Kidney capillary endothelial cell (primary cell): ENCODE measurements around the gene IFRD1.
"Not testable (repeated sequence)": the region's sequence is repeated elsewhere in the genome, so short reads cannot be mapped to it uniquely, and the experiment has no call there.

Experiments
- DNase-seq: peaks from one replicate; pipeline ENCODE4 v3.0.0-alpha.2; 2018; ENCODE audit warnings: low spot score

IFRD1 gene

GRCh38 chr7:112442210-112442609 lies 8.1 kb upstream of the IFRD1 start:
- no peak for DNase-seq

GRCh38 chr7:112444505-112444904 lies 5.8 kb upstream of the IFRD1 start:
- no peak for DNase-seq

DNA sequence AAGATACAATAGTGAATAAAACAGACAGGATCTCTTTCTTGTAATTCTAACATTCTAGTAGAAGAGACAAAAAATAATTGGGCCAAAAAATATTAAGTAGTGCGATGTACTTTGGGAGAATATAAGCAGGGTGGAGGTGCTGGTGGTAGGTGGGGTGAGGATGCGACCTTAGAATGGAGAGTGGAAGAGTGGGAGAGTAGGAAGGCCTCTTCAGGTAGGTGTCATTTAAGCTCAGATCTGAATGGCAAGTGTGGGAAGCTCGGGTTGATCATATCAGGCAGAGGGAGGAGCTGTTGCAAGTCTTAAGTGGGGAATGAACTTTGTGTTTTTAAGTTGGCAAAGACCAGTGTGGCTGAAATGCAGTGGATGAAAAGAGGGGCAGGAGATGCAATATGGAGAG lies 3.8 kb upstream of the IFRD1 start:
- no peak for DNase-seq

GRCh38 chr7:112447406-112447805 lies 2.9 kb upstream of the IFRD1 start:
- DNase-seq, result no peak

DNA sequence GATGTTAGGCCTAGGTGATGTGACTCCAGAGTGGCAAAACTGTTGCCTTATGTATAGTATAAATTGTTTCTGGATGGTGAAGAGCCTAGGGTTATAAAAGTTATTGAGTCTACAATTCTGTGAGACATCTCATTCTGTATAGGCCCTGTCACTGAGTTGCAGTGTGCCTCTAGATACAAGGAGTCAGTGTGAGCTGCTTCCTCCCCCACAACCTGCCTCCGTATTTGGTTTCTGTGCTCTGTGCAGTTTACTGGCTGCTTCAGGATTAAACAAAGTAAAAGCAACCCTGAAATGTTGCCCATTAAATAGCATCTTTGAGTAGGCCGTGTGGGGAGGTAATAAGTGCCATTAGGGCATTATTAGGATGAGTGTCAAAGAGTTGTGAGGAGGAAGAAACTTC lies 1.9 kb upstream of the IFRD1 start:
- no peak for DNase-seq

- no peak for DNase-seq
Observed at GRCh38 chr7:112448891-112449290, 1.4 kb upstream of the IFRD1 start.

GRCh38 chr7:112449353-112449752 lies 907 bp upstream of the IFRD1 start:
- peak; percentile 61 for DNase-seq

DNA sequence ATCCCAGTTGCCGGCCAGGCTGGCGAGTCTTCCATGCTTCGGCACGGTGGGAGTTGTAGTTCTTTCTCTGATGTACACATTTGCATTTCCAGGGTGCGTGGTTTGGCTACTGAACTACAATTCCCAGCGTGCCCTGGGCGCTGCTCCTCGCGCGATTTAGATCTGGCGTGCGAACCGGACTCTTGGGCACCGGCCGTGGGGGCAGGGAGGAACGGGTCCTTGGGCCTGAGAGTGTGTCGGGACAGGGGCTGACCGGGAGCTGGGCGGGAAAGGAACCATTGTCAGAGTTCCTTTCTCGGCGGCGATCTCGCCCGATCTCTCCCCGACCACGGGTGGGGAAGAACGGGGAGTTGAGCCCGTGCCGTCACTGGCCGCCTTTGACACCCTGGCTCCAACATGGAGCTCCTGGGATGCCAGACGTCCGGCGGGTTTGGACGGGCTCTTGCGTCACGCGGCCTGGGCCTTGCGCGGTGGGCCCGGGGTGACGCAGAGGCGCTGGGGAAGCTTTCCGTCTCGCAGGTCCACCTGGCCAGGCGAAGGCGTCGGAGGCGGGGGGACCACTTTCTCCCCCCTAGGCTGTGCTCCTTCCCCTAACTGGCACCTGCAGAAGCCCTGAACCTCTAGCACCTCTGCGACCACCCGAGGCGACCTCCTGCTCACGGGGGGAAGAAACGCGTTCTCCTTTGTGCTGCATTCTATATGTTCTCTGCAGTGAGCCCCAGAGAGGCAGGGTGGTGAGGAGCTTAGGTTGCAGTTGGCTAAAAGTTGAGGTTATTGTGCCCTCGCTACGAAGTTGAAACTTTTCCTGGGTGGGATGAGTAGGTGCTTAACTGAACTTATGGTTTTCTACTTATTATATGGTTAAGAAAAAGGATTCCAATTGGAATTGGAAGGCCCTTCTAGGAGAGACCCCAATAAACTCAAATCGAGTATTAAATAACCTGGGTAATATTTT lies 824 bp downstream of the IFRD1 start:
- peak; percentile 91 for DNase-seq

GRCh38 chr7:112452102-112452888 lies 2.0 kb downstream of the IFRD1 start:
- DNase-seq, result peak; percentile 48

GRCh38 chr7:112453505-112454171 lies 3.4 kb downstream of the IFRD1 start:
- DNase-seq, result peak; percentile 26

DNA sequence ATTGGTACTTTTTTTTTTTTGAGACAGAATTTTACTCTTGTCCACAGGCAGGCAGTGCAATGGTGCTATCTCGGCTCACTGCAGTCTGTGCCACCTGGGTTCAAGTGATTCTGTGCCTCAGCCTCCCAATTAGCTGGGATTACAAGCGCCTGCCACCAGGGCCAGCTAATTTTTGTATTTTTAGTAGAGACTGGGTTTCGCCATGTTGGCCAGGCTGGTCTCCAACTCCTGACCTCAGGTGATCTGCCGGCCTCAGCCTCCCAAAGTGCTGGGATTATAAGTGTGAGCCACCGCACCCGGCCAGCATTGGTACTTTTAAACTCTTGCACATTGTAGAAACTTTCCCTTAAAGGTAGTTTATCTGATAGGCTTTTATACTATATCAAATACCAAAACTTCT lies 3.9 kb downstream of the IFRD1 start:
- DNase-seq, result not testable (repeated sequence)

DNA sequence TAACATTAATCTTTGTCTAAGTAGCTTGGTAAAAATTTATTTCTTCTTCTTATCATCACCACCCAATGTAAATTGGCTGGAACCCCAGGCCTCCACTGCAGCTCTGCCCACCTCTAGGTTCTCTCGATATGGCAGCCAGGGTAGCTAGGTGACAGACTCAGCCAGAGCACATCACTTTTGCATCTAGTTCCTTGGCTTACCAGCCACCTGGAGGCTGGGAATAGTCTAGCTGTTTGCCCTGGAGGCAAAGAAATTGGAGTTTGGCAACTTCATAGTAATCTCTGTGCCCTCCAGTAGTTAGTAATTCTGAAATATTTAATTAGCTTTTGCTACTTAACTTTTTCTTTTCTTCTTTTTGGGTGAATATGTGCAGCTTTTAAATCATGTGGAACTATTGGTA lies 9.4 kb downstream of the IFRD1 start:
- DNase-seq, result no peak

DNA sequence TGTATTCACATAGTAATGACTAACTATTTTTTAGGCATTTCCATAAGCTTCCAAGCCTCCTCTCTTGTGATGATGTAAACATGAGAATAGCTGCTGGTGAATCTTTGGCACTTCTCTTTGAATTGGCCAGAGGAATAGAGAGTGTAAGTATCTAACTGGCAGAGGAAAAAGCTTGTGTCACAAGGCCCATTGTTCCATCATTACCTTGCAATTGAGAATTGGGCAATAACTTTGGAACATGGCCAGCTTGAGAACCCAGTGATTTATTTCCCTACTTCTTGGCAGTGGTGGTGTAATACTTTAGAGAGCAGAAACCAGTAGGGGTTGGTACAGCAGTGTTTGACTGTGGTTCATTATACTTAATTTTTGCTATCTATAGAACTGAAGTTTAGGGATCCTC lies 12.0 kb downstream of the IFRD1 start:
- DNase-seq, result no peak

GRCh38 chr7:112467867-112468266 lies 17.6 kb downstream of the IFRD1 start:
- DNase-seq, result no peak

- no peak for DNase-seq
Observed at GRCh38 chr7:112470194-112470593, 19.9 kb downstream of the IFRD1 start.

DNA sequence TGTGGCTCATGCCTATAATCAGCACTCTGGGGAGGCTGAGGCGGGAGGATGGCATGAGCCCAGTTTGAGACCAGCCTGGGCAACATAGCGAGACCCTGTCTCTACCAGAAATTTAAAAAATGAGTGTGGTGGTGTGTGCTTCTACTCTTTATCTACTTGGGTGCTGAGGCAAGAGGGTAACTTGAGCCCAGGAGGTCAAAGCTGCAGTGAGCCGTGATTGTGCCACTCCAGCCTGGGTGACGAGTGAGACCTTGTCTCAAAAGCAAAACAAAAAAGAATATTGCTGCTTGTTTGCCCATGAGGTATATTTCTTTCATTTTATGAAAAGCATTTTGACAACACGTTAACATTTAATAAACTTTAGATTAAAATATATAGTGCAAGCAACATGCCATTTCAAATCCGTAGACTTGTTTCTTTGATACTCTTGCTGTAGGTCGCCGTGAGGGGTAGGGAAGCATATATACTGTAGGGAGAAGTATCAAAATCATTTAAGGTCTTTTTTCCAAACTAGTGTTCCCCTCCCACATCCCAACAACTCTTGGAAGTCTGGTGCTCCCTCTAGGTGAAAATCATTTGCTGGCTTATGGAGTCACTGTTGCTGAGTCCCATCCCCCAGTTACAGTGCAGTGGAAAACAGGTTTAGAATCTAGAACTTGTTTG lies 26.3 kb downstream of the IFRD1 start:
- DNase-seq, result no peak

GRCh38 chr7:112481121-112481736 lies 31.0 kb downstream of the IFRD1 start:
- DNase-seq, result no peak

GRCh38 chr7:112481833-112482670 lies 31.8 kb downstream of the IFRD1 start:
- DNase-seq, result no peak

DNA sequence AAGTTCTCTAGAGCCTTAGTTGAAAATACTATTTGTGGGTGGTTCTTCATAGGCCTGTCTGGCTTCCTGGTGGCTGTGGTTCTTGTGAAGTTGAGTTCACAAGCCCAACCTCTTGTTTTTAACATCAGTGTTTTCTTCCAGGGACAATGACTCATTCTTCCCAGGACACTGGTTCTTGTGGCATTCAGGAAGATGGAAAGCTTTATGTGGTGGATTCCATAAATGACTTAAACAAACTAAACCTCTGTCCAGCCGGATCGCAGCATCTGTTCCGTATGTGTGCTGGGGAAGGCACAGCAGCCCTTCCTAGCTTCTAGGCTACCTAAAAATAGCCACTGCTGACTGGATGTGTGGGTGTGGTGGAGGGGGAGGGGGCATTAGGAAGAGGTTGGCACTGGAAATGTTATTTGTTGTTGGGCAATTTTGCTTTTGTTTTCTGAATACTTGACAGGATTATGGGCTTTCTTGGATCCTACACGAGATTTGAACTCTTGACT lies 34.5 kb downstream of the IFRD1 start:
- DNase-seq, result peak; percentile 93

DNA sequence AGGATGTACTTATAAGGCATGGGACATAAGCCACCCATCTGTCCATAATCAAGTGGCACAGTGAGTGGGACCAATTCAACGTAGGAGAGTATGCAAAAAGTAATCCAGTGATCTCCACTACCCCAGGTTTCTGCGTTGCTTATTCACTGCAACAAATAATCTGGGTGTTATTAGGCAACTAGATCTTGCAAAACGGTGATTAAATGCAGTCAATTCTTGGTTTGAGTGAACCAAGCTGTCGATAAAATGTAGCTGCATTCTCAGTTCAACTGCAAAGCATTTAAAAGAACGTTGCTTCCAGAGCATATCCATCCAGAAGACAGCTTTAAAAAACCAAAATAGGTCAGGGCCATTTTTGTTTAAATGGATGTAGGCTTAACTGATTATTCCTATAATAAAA lies 35.5 kb downstream of the IFRD1 start:
- DNase-seq, result no peak
